Activated T-helper 1 cell treated with anti-CD3 and anti-CD28 coated beads, Interleukin-12 subunit alpha, Interleukin-12 subunit beta, Interleukin-2, Interleukin-4 antibody, amounts not matched to agents 30 ng/mL and 10 ng/mL and 1 ng/mL, durations not matched to agents 14 hours and 24 hours and 36 hours (primary cell): ENCODE results near the gene LGI4. TPM values are rescaled to one million over a fixed set of nuclear protein-coding genes. Genes with fewer than 3 reads are reported as not detected.

ENCODE experiments used
- DNase-seq: peaks from one replicate; pipeline ENCODE4 v3.0.0; 2021; ENCODE audit warnings: low spot score
- H3K27ac Mint-ChIP-seq: one replicate; pipeline ENCODE4 v1.8.0; 2021; ENCODE audit warnings: mild to moderate bottlenecking, mixed read lengths
- H3K27me3 Mint-ChIP-seq: one replicate; pipeline ENCODE4 v1.8.0; 2022; ENCODE audit warnings: mild to moderate bottlenecking, moderate library complexity, mixed read lengths; ENCODE audit not compliant: insufficient read depth
- H3K36me3 Mint-ChIP-seq: one replicate; pipeline ENCODE4 v1.8.0; 2021; ENCODE audit warnings: low read depth, mixed read lengths
- H3K4me1 Mint-ChIP-seq: one replicate; pipeline ENCODE4 v1.8.0; 2021; ENCODE audit warnings: low read depth, mixed read lengths
- H3K4me3 Mint-ChIP-seq: one replicate; pipeline ENCODE4 v1.8.0; 2021; ENCODE audit warnings: mild to moderate bottlenecking, moderate library complexity, mixed read lengths
- H3K9me3 Mint-ChIP-seq: one replicate; pipeline ENCODE4 v1.8.0; 2021; ENCODE audit warnings: mixed read lengths
- intact Hi-C: fragments of 100-400 bp; cut with micrococcal nuclease; formaldehyde crosslinking; loops from one replicate; pipeline ENCODE4 v1.15.1; 2024
- total RNA-seq: library from RNA; stranded (reverse); gene quantifications from 2 replicates; pipeline ENCODE4 v1.2.3, GENCODE V29; 2022

LGI4 gene
- total RNA-seq, 1 donor from 2014 or later = not detected

GRCh38 chr19:35100588-35101533, 34.0 kb downstream of the LGI4 start:
- intact Hi-C loops = no loop called here
- Mint-ChIP-seq H3K9me3 (no peaks in the 10 kb centered on the region), H3K27me3 (no peaks in the 10 kb centered on the region), H3K36me3 (no peaks in the 10 kb centered on the region), H3K4me3 (no peak overlapping the region), H3K4me1 (no peaks in the 10 kb centered on the region), H3K27ac (no peak overlapping the region)
- no peak for DNase-seq

DNA sequence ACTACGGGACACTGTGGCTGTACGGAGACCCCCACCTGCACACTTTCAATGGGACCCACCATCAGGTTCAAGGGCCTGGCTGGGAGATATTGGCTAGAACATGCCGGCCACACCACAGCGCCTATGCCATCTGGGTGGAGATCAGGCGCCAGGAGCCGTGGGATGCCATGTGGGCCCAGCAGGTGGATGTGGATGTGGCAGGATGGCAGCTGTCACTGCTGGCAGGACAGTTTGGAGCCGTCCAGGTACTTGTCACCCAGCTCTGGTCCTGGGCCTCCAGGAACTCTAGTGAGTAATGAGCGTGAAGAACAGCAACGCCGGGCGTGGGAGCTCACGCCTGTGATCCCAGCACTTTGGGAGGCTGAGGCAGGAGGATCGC, 35.0 kb downstream of the LGI4 start:
- Mint-ChIP-seq H3K9me3 (no peaks in the 10 kb centered on the region), H3K27ac (no peak overlapping the region), H3K4me1 (no peaks in the 10 kb centered on the region), H3K27me3 (no peaks in the 10 kb centered on the region), H3K36me3 (no peaks in the 10 kb centered on the region), H3K4me3 (no peak overlapping the region)
- no peak for DNase-seq
- intact Hi-C loops = no loop called here

DNA sequence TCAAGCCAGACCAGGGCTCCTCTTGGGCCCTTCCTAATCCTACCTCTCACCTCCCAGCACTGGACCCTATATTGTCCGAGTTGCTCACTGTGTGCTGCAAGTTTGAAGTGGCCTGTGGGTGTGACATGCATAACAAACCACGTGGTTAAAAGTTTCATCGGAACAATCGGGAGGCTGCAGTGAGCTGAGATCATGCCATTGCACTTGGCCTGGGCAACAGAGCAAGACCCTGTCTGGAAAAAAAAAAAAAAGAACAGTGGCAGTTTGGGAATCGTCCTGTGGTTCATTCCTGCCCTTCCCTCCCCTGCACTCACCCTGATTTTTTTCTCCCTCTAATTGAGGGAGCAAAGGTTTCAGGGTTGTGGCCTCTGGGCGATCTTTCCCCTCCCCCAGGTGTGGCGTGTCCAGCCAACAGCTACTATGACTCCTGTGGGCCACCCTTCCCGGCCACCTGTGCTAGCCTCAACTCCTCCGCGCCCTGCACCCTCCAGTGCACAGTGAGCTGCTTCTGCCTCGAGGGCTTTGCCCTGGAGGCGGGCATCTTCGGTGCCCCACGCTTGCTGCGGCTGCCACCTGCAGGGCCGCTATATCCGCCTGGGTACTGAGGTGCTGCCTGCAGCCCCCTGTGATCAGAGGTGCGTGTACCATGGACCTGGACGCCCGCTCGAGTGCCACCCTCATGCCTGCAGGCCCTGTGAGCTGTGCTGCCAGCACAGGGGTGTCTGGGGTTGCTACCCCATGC, 35.5 kb downstream of the LGI4 start:
- DNase-seq = no peak
- Mint-ChIP-seq H3K36me3 (no peaks in the 10 kb centered on the region), H3K4me3 (no peak overlapping the region), H3K27ac (no peak overlapping the region), H3K9me3 (no peaks in the 10 kb centered on the region), H3K27me3 (no peaks in the 10 kb centered on the region), H3K4me1 (no peaks in the 10 kb centered on the region)
- intact Hi-C loops = no loop called here

GRCh38 chr19:35098413-35099049, 36.3 kb downstream of the LGI4 start:
- Mint-ChIP-seq H3K27me3 (no peaks in the 10 kb centered on the region), H3K9me3 (no peaks in the 10 kb centered on the region), H3K36me3 (no peaks in the 10 kb centered on the region), H3K4me3 (no peak overlapping the region), H3K27ac (no peak overlapping the region), H3K4me1 (no peaks in the 10 kb centered on the region)
- intact Hi-C loops = no loop called here
- DNase-seq = no peak

- peaks cover 3% of the 10 kb centered on the region for H3K27me3 Mint-ChIP-seq
- H3K4me1 Mint-ChIP-seq = no peaks in the 10 kb centered on the region
These were observed 39.0 kb downstream of the LGI4 start for GRCh38 chr19:35095667-35096368.

DNA sequence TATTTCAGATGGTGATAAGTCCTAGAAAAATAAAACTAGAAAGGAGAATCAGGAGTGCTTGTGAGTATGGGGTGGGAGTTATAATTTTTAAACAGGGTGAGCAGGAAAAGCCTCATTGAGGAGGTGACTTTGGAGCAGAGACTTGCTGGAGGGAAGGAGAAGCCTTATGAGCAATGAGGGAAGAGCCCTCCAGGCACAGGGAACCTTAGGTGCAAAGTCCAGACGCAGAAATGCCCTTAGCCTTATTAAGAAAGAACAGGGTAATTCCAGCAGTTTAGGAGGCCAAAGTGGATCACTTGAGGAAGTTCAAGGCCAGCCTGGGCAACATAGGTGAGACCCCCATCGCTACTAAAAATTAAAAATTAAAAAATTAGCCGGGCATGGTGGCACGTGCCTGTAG, 40.2 kb downstream of the LGI4 start:
- H3K9me3 Mint-ChIP-seq = no peaks in the 10 kb centered on the region
- H3K27me3 Mint-ChIP-seq = peaks cover 3% of the 10 kb centered on the region
- H3K4me1 Mint-ChIP-seq = no peaks in the 10 kb centered on the region
- no peaks in the 10 kb centered on the region for H3K36me3 Mint-ChIP-seq
- H3K27ac Mint-ChIP-seq = no peak overlapping the region
- no peak for DNase-seq
- intact Hi-C loops = no loop called here
- H3K4me3 Mint-ChIP-seq = no peak overlapping the region

More at GRCh38 chr19:35095667-35096368, 39.0 kb downstream of the LGI4 start:
- H3K27ac Mint-ChIP-seq = no peak overlapping the region
- no peak overlapping the region for H3K4me3 Mint-ChIP-seq
- H3K9me3 Mint-ChIP-seq = no peaks in the 10 kb centered on the region
- intact Hi-C loops = no loop called here
- H3K36me3 Mint-ChIP-seq = no peaks in the 10 kb centered on the region
- DNase-seq = no peak

DNA sequence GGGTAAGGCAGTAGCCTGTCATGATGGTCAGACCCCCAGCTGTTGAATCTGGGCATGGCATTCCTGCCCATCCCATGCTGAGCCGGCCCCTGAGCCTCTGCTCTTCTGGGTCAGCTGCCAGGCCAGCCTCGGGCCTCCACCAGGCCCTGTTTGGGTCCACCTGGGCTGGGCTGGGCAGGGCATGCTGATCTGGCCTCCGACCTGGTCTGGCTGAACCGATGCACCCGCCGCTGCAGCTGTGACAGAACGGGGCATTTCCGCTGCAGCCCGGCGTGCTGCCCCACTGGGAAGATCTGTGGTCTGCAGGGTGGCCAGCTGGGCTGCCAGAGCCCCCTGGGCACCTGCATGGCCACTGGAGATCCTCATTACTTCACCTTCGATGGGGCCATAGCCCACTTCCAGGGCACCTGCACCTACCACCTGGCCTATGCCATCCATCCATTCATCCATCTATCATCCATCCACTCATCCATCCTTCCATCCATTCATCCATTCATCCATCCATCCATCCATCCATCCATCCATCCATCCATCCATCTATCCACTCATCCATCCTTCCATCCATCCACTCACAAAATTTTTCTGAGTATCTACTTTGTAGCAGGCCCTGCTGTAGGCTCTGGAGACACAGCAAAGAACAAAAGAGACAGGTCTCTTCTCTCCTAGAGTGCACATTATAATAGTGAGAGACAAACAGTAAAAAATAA, 40.8 kb downstream of the LGI4 start:
- intact Hi-C loops = no loop called here
- Mint-ChIP-seq H3K4me3 (no peak overlapping the region), H3K27me3 (peaks cover 3% of the 10 kb centered on the region), H3K36me3 (no peaks in the 10 kb centered on the region), H3K27ac (no peak overlapping the region), H3K9me3 (no peaks in the 10 kb centered on the region), H3K4me1 (no peaks in the 10 kb centered on the region)
- DNase-seq = no peak

GRCh38 chr19:35093430-35093829, 41.4 kb downstream of the LGI4 start:
- Mint-ChIP-seq H3K27me3 (peaks cover 3% of the 10 kb centered on the region), H3K4me3 (no peak overlapping the region), H3K9me3 (no peaks in the 10 kb centered on the region), H3K36me3 (no peaks in the 10 kb centered on the region), H3K27ac (no peak overlapping the region), H3K4me1 (no peaks in the 10 kb centered on the region)
- intact Hi-C loops = no loop called here
- DNase-seq = no peak

DNA sequence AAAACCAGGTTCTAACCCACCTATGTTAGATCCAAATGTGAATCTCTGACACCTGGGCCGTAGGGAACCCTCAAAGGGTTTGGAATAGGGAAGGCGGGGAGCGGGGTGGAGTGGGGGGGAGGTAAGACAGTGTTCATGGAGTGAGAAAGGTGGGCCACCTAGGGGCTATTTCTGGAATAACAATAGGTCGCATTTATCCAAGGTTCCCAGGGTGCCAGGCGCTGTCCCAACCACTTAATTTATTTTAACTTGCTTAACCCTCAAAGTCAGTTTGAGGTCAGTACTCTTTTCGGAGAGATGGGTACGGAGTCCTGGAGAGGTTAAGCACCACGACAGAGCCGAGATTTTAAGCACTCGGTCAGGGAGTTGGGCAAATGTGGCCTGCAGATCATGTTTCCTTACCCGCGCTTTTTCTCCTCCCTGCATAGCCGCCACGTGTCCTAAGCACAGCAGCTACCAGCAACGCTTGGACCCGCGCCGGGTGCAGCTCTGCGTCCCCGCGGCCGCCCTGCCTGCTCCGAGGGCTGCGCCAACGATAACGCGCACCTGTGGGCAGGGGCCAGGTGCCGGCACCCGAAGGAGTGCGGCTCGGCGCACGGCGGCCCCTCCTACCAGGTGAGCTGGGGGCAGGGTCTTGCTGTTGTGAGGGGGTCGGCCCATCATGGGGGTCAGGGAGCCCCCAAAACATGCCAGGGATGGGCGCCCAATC, 44.2 kb downstream of the LGI4 start:
- peaks cover 3% of the 10 kb centered on the region for H3K27me3 Mint-ChIP-seq
- H3K36me3 Mint-ChIP-seq = no peaks in the 10 kb centered on the region
- no peaks in the 10 kb centered on the region for H3K9me3 Mint-ChIP-seq
- H3K4me1 Mint-ChIP-seq = no peaks in the 10 kb centered on the region
- no peak overlapping the region for H3K27ac Mint-ChIP-seq
- H3K4me3 Mint-ChIP-seq = no peak overlapping the region
- DNase-seq = no peak
- intact Hi-C loops = loop anchor here (1.0 to 2.0 kb wide), 3 partner anchors 23 to 117 kb away; no protein-coding TSS in a partner anchor

- DNase-seq = no peak
- no peak overlapping the region for H3K27ac Mint-ChIP-seq
- intact Hi-C loops = loop anchor here (1.0 to 2.0 kb wide), 3 partner anchors 23 to 117 kb away; no protein-coding TSS in a partner anchor
- no peak overlapping the region for H3K4me3 Mint-ChIP-seq
- no peaks in the 10 kb centered on the region for H3K36me3 Mint-ChIP-seq
- H3K27me3 Mint-ChIP-seq = peaks cover 3% of the 10 kb centered on the region
- no peaks in the 10 kb centered on the region for H3K4me1 Mint-ChIP-seq
- H3K9me3 Mint-ChIP-seq = no peaks in the 10 kb centered on the region
These were observed 44.7 kb downstream of the LGI4 start for GRCh38 chr19:35090160-35090505.

- intact Hi-C loops = no loop called here
- Mint-ChIP-seq H3K4me3 (no peak overlapping the region), H3K36me3 (no peaks in the 10 kb centered on the region), H3K27ac (no peak overlapping the region), H3K9me3 (no peaks in the 10 kb centered on the region), H3K27me3 (peaks cover 3% of the 10 kb centered on the region), H3K4me1 (no peaks in the 10 kb centered on the region)
- DNase-seq = no peak
These were observed 45.3 kb downstream of the LGI4 start for GRCh38 chr19:35089554-35089953.
